SU-DHL-6 (cell line): ENCODE data around the gene OCEL1.
A peak's percentile ranks its signal among the peaks of the same experiment; 100 is the strongest.

Experiments
- H2AFZ ChIP-seq: fragments of 200-600 bp; sonication (generic); 2 replicates; pipeline ENCODE4 v1.6.1; 2014; ENCODE audit warnings: low read depth, mild to moderate bottlenecking, moderate library complexity, mixed read lengths, antibody characterized with exemption, low read length; ENCODE audit not compliant: severe bottlenecking
- H3F3A ChIP-seq: fragments of 200-600 bp; shearing (Covaris generic); 2 replicates; pipeline ENCODE4 v1.6.0; 2016; ENCODE audit warnings: antibody characterized with exemption, mild to moderate bottlenecking; ENCODE audit not compliant: insufficient read depth
- H3K27ac ChIP-seq: fragments of 200-600 bp; sonication (generic); 2 replicates; pipeline ENCODE4 v1.5.1; 2016; ENCODE audit warnings: low read depth, mild to moderate bottlenecking, low read length, moderate library complexity, mixed read lengths
- H3K27me3 ChIP-seq: fragments of 200-600 bp; sonication (generic), shearing (Covaris generic); 2 replicates; pipeline ENCODE4 v1.6.0; 2014; ENCODE audit warnings: mild to moderate bottlenecking, low read length
- H3K36me3 ChIP-seq: fragments of 200-600 bp; sonication (generic); 2 replicates; pipeline ENCODE4 v1.6.1; 2014; ENCODE audit warnings: mild to moderate bottlenecking, low read length, mixed read lengths
- H3K4me2 ChIP-seq: fragments of 300-600, 200-600 bp; shearing (Covaris generic), sonication (generic); 2 replicates; pipeline ENCODE4 v1.6.0; 2014; ENCODE audit warnings: low read length, low read depth, mild to moderate bottlenecking; ENCODE audit not compliant: poor library complexity, severe bottlenecking
- H3K4me3 ChIP-seq: fragments of 200-600 bp; sonication (generic); 2 replicates; pipeline ENCODE4 v1.5.1; 2014; ENCODE audit warnings: antibody characterized with exemption, low read length, mild to moderate bottlenecking, mixed read lengths; ENCODE audit not compliant: insufficient read depth, poor library complexity, severe bottlenecking
- H3K79me2 ChIP-seq: fragments of 200-600 bp; sonication (generic); 2 replicates; pipeline ENCODE4 v1.6.1; 2014; ENCODE audit warnings: mild to moderate bottlenecking, low read length, moderate library complexity; ENCODE audit not compliant: insufficient read depth
- H3K9ac ChIP-seq: fragments of 200-600 bp; sonication (generic); 2 replicates; pipeline ENCODE4 v1.7.0; 2014; ENCODE audit warnings: mild to moderate bottlenecking, low read length
- H3K9me2 ChIP-seq: fragments of 200-600 bp; sonication (generic); replicated peaks from 2 replicates; pipeline ENCODE4 v1.6.1; 2014; ENCODE audit warnings: low read length; ENCODE audit not compliant: insufficient read depth
- H3K9me3 ChIP-seq: fragments of 200-600 bp; sonication (generic); 2 replicates; pipeline ENCODE4 v1.6.1; 2014; ENCODE audit warnings: low read length, mixed read lengths; ENCODE audit not compliant: insufficient read depth
- H4K20me1 ChIP-seq: fragments of 200-600 bp; sonication (generic); 2 replicates; pipeline ENCODE4 v1.6.1; 2014; ENCODE audit warnings: low read depth, mild to moderate bottlenecking, antibody characterized with exemption, low read length, moderate library complexity, mixed read lengths
- EZH2phosphoT487 ChIP-seq: fragments of 200-600 bp; sonication (generic), shearing (Covaris generic); conservative IDR thresholded peaks from 2 replicates; pipeline ENCODE4 v1.6.1; 2018; ENCODE audit warnings: mild to moderate bottlenecking, antibody characterized with exemption, low read length, moderate library complexity, mixed read lengths
- TF ChIP-seq, protein P1 (sequence below): fragments of 200-600 bp; sonication (generic); IDR thresholded peaks from one replicate; pipeline ENCODE4 v1.5.1; 2017; ENCODE audit warnings: antibody characterized with exemption, mild to moderate bottlenecking, low read length, moderate library complexity; ENCODE audit not compliant: insufficient read depth, poor library complexity, severe bottlenecking

The OCEL1 gene

DNA sequence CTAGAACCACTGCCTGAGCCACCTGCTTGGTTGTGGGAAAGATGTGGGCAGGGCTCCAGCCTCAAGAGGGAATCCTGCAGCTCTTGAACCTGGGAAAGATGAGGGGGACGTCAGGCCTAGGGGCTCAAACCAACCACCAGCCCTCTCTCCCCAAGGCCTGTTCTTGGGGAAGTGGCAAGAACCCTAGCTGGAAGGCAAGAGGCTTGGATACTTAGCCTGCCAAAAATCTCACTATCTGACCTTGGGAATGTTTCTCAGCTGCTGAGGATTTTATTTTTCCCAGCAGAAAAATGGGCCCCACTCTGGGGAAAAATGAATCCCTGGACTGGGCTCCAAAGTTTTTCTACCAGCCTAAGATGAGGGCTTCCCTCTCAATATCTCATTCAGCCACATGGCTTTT is 33.9 kb downstream of the OCEL1 start:
- no peaks in the 10 kb centered on the region for H4K20me1 ChIP-seq
- no peaks in the 10 kb centered on the region for H3K79me2 ChIP-seq
- H3K4me3 ChIP-seq = no peak overlapping the region
- peaks cover 4% of the 10 kb centered on the region; the same call in 1 of the 2 replicates for H3F3A ChIP-seq
- no peak overlapping the region for H3K27ac ChIP-seq
- no peaks in the 10 kb centered on the region for H3K9me2 ChIP-seq
- H2AFZ ChIP-seq = no peak overlapping the region
- H3K4me2 ChIP-seq = no peak overlapping the region
- H3K9me3 ChIP-seq = no peaks in the 10 kb centered on the region
- no peaks in the 10 kb centered on the region for H3K27me3 ChIP-seq
- TF ChIP-seq, protein P1, sequence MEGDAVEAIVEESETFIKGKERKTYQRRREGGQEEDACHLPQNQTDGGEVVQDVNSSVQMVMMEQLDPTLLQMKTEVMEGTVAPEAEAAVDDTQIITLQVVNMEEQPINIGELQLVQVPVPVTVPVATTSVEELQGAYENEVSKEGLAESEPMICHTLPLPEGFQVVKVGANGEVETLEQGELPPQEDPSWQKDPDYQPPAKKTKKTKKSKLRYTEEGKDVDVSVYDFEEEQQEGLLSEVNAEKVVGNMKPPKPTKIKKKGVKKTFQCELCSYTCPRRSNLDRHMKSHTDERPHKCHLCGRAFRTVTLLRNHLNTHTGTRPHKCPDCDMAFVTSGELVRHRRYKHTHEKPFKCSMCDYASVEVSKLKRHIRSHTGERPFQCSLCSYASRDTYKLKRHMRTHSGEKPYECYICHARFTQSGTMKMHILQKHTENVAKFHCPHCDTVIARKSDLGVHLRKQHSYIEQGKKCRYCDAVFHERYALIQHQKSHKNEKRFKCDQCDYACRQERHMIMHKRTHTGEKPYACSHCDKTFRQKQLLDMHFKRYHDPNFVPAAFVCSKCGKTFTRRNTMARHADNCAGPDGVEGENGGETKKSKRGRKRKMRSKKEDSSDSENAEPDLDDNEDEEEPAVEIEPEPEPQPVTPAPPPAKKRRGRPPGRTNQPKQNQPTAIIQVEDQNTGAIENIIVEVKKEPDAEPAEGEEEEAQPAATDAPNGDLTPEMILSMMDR = no peak
- no peak for TF ChIP-seq EZH2phosphoT487
- no peaks in the 10 kb centered on the region for H3K36me3 ChIP-seq
- no peak overlapping the region for H3K9ac ChIP-seq

DNA sequence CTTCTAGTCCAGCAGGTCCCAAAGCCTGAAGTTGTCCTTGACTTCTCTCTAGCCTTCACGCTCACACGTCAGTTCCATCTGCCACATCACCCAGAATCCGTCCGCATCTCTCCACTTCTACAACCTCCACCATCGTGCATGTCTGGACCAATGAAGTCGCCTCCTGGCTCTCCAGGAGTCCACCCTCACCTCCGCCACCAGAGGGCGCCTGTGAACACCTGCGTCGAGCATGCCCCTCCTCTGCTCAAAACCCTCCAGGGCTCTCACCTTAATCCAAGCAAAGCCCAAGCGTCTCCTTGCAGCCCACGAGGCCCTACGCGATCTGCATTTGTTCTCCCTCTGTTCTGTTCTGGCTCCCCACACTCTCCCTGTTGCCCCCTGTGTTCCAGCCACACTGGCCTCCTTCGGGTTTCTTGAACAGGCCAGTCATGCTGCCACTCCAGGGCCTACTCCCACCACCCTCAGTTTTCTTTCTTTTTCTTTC is 34.9 kb downstream of the OCEL1 start:
- H3F3A ChIP-seq = peaks cover 5% of the 10 kb centered on the region; the same call in 1 of the 2 replicates
- no peaks in the 10 kb centered on the region for H3K9me2 ChIP-seq
- H3K79me2 ChIP-seq = no peaks in the 10 kb centered on the region
- peak overlapping the region; percentile 50; the same call in 1 of the 2 replicates for H3K9ac ChIP-seq
- TF ChIP-seq, protein P1 = peak; percentile 93
- TF ChIP-seq EZH2phosphoT487 = no peak
- no peaks in the 10 kb centered on the region for H4K20me1 ChIP-seq
- no peaks in the 10 kb centered on the region for H3K36me3 ChIP-seq
- H3K9me3 ChIP-seq = no peaks in the 10 kb centered on the region
- no peaks in the 10 kb centered on the region for H3K27me3 ChIP-seq
- H3K4me3 ChIP-seq = no peak overlapping the region
- H3K4me2 ChIP-seq = peak overlapping the region; percentile 48
- H3K27ac ChIP-seq = peak overlapping the region; percentile 61
- peak overlapping the region; percentile 87 for H2AFZ ChIP-seq

DNA sequence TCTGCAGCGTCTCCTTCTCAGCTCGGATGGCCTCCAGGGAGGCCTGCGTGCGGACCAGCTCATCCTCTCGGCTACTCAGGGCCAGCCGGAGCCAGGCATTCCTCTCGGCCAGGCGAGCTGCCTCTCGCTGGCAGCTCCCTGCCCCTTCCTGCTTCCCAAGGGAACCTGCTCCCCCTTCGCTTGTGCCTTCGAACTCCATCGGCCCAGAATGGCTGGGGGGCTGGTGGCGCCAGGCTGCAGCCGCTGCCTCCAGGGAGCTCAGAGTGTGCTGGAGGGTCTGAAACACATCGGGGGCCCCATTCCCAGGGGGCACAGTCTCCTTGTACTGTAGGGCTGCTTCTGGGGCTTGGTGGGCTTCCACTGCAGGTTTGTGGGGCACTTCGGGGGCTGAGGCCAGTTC is 36.5 kb downstream of the OCEL1 start:
- Histone ChIP-seq H3K9me3 (no peaks in the 10 kb centered on the region), H3K4me2 (no peak overlapping the region), H3K27ac (no peak overlapping the region), H3K9ac (no peak overlapping the region), H3K27me3 (no peaks in the 10 kb centered on the region), H2AFZ (no peak overlapping the region), H3F3A (peaks cover 13% of the 10 kb centered on the region), H3K79me2 (peaks cover 1% of the 10 kb centered on the region; the same call in 1 of the 2 replicates), H3K4me3 (no peak overlapping the region), H3K9me2 (no peaks in the 10 kb centered on the region), H4K20me1 (no peaks in the 10 kb centered on the region), H3K36me3 (no peaks in the 10 kb centered on the region)
- no peak for TF ChIP-seq EZH2phosphoT487
- TF ChIP-seq, protein P1 = no peak
